Prostate gland (tissue), 2 donors: ENCODE results near the gene ZNF280C.

Experiments used
- CTCF ChIP-seq, 4 experiments: fragments of 200-600 bp in 2 of 4; fragments of 450-650 bp in 2 of 4; sonication (generic) in 2 of 4; IDR thresholded peaks; 1 replicate in 3 of 4; 2 replicates in 1 of 4; pipeline ENCODE4 v1.5.1; 2016 to 2019; ENCODE audit warnings: antibody characterized with exemption in 4 of 4, mild to moderate bottlenecking in 2 of 4, moderate library complexity in 2 of 4
- POLR2A ChIP-seq: fragments of 450-650 bp; IDR thresholded peaks from one replicate; pipeline ENCODE4 v1.6.1; 2016; ENCODE audit warnings: antibody characterized with exemption, mild to moderate bottlenecking
- POLR2AphosphoS5 ChIP-seq: sonication (generic); formaldehyde crosslinking; IDR thresholded peaks from one replicate; pipeline ENCODE4 v1.6.1; 2017; ENCODE audit warnings: antibody characterized with exemption

GRCh38 chrX:130211415-130212186 lies 57.1 kb downstream of the ZNF280C start:
- TF ChIP-seq CTCF (IDR thresholded peaks at IDR 0.05) = no peak
- TF ChIP-seq POLR2A = no peak
- TF ChIP-seq POLR2AphosphoS5 = no peak
